Fibroblast of lung (primary cell): ENCODE results near the gene PLD1. TPM values are rescaled to one million over a fixed set of nuclear protein-coding genes. Genes with fewer than 3 reads are reported as not detected.
A peak's percentile ranks its signal among the peaks of the same experiment; 100 is the strongest.
"Not testable (repeated sequence)": the region's sequence is repeated elsewhere in the genome, so short reads cannot be mapped to it uniquely, and the experiment has no call there.

Experiments
- DNase-seq, 2 donors: peaks; one replicate each; pipeline versions ENCODE4 v3.0.0 to v3.0.0-alpha.2; 2010; ENCODE audit warnings: low read depth in 2 of 2
- H2AFZ ChIP-seq: 2 replicates; pipeline ENCODE4 v1.5.1; 2012; ENCODE audit warnings: low read length, control low read depth, inconsistent platforms
- H3K27ac ChIP-seq: 2 replicates; pipeline ENCODE4 v1.5.1; 2011; ENCODE audit warnings: low read length, control low read depth; ENCODE audit not compliant: insufficient read depth
- H3K27me3 ChIP-seq: 2 replicates; pipeline ENCODE4 v1.5.1; 2011; ENCODE audit warnings: mild to moderate bottlenecking, low read length; ENCODE audit not compliant: control insufficient read depth, insufficient read depth
- H3K36me3 ChIP-seq: 2 replicates; pipeline ENCODE4 v1.5.1; 2011; ENCODE audit warnings: low read length; ENCODE audit not compliant: control insufficient read depth, insufficient read depth
- H3K4me1 ChIP-seq: 2 replicates; pipeline ENCODE4 v1.5.1; 2011; ENCODE audit warnings: low read length; ENCODE audit not compliant: control insufficient read depth, insufficient read depth; ENCODE audit errors: extremely low read depth
- H3K4me2 ChIP-seq: 2 replicates; pipeline ENCODE4 v1.5.1; 2011; ENCODE audit warnings: low read length, control low read depth; ENCODE audit not compliant: insufficient read depth; ENCODE audit errors: extremely low read depth
- H3K4me3 ChIP-seq, 4 experiments: fragments of 200-600 bp in 1 of 4; sonication (generic) in 1 of 4; replicated peaks in 1 of 4; 2 replicates each; pipeline ENCODE4 v1.5.1; 2011 to 2016; ENCODE audit warnings: low read length in 4 of 4, low read depth in 3 of 4, mild to moderate bottlenecking in 3 of 4, control low read depth in 2 of 4, inconsistent platforms in 1 of 4, mixed read lengths in 1 of 4; ENCODE audit not compliant: insufficient read depth in 1 of 4; ENCODE audit errors: control extremely low read depth in 1 of 4
- H3K79me2 ChIP-seq: 2 replicates; pipeline ENCODE4 v1.5.1; 2012; ENCODE audit warnings: mild to moderate bottlenecking, low read length, inconsistent platforms; ENCODE audit not compliant: control insufficient read depth, insufficient read depth
- H3K9ac ChIP-seq: 2 replicates; pipeline ENCODE4 v1.5.1; 2011; ENCODE audit warnings: mild to moderate bottlenecking, low read length, control low read depth; ENCODE audit not compliant: insufficient read depth
- H3K9me3 ChIP-seq: 2 replicates; pipeline ENCODE4 v1.5.1; 2012; ENCODE audit warnings: low read depth, low read length; ENCODE audit not compliant: control insufficient read depth, insufficient read depth
- H4K20me1 ChIP-seq: 2 replicates; pipeline ENCODE4 v1.5.1; 2011; ENCODE audit warnings: low read length; ENCODE audit not compliant: control insufficient read depth, insufficient read depth; ENCODE audit errors: extremely low read depth
- CTCF ChIP-seq, 2 donors: IDR thresholded peaks in 1 of 2; conservative IDR thresholded peaks in 1 of 2; 1 replicate in 1 of 2; 2 replicates in 1 of 2; pipeline ENCODE4 v1.5.1; 2011 to 2012; ENCODE audit warnings: low read length in 2 of 2, control low read depth in 1 of 2, inconsistent platforms in 1 of 2, low read depth in 1 of 2, mild to moderate bottlenecking in 1 of 2
- EZH2 ChIP-seq: IDR thresholded peaks from 2 replicates; pipeline ENCODE4 v1.5.1; 2012; ENCODE audit warnings: low read length, control low read depth, mild to moderate bottlenecking; ENCODE audit errors: missing control alignments
- polyA plus RNA-seq, 2 donors: library from polyadenylated mRNA; depleted of rRNA in 1 of 2; stranded (reverse) in 1 of 2; unstranded in 1 of 2; fragments of >200 nt; gene quantifications; 2 replicates each; pipeline ENCODE4 v1.2.1, GENCODE V29; 2011 to 2012; ENCODE audit warnings: missing spikeins in 1 of 2
- total RNA-seq: library from RNA; depleted of rRNA; stranded (reverse); fragments of >200 nt; gene quantifications from 2 replicates; pipeline ENCODE4 v1.2.1, GENCODE V29; 2014

PLD1 gene
- total and polyA plus RNA-seq, 2 donors (not counting 1 experiment from before 2014, with no cell fraction given), result 10.8 to 18.8 TPM

- Histone ChIP-seq H3K4me1 (no peaks in the 10 kb centered on the region), H3K9me3 (no peaks in the 10 kb centered on the region), H3K4me2 (no peak overlapping the region), H3K79me2 (no peaks in the 10 kb centered on the region), H4K20me1 (no peaks in the 10 kb centered on the region), H3K27ac (no peak overlapping the region), H3K36me3 (no peaks in the 10 kb centered on the region), H3K27me3 (no peaks in the 10 kb centered on the region), H2AFZ (no peak overlapping the region), H3K9ac (no peak overlapping the region), H3K4me3 (no peak overlapping the region)
- peak; percentile 28 to 70 for DNase-seq
- no peak for TF ChIP-seq EZH2
- no peak for TF ChIP-seq CTCF (conservative IDR thresholded peaks at IDR 0.05 in 1 of 2, IDR thresholded peaks at IDR 0.05 in 1 of 2; ENCODE audit: low read depth in 1 of 2, low read length in 2 of 2)
Measured at GRCh38 chr3:171748064-171748924, 62.0 kb downstream of the PLD1 start.

GRCh38 chr3:171747223-171747920 is 62.9 kb downstream of the PLD1 start:
- no peaks in the 10 kb centered on the region for H3K27me3 ChIP-seq
- DNase-seq, result no peak
- no peaks in the 10 kb centered on the region for H3K4me1 ChIP-seq
- H2AFZ ChIP-seq, result no peak overlapping the region
- no peak for TF ChIP-seq EZH2
- no peak for TF ChIP-seq CTCF (conservative IDR thresholded peaks at IDR 0.05 in 1 of 2, IDR thresholded peaks at IDR 0.05 in 1 of 2; ENCODE audit: low read depth in 1 of 2, low read length in 2 of 2)
- H3K79me2 ChIP-seq, result no peaks in the 10 kb centered on the region
- no peaks in the 10 kb centered on the region for H4K20me1 ChIP-seq
- no peak overlapping the region for H3K4me2 ChIP-seq
- H3K27ac ChIP-seq, result no peak overlapping the region
- no peaks in the 10 kb centered on the region for H3K9me3 ChIP-seq
- H3K4me3 ChIP-seq, result no peak overlapping the region
- no peak overlapping the region for H3K9ac ChIP-seq
- H3K36me3 ChIP-seq, result no peaks in the 10 kb centered on the region

GRCh38 chr3:171746320-171747222 is 63.7 kb downstream of the PLD1 start:
- H4K20me1 ChIP-seq, H2AFZ ChIP-seq, H3K36me3 ChIP-seq, H3K4me2 ChIP-seq, H3K27ac ChIP-seq, H3K9me3 ChIP-seq, H3K4me3 ChIP-seq, H3K9ac ChIP-seq, H3K79me2 ChIP-seq, H3K4me1 ChIP-seq, H3K27me3 ChIP-seq, DNase-seq: not testable (repeated sequence)
